LNCaP clone FGC (cell line): ENCODE data around the gene POU3F2.
A peak's percentile ranks its signal among the peaks of the same experiment; 100 is the strongest.

ENCODE experiments used
- DNase-seq: peaks from one replicate; pipeline ENCODE4 v3.0.0-alpha.2; 2011; ENCODE audit warnings: low read depth
- H3K4me3 ChIP-seq: 2 replicates; pipeline ENCODE4 v1.5.1; 2011; ENCODE audit warnings: mild to moderate bottlenecking, low read depth, low read length, control low read depth
- TF ChIP-seq, protein P1 (sequence below): IDR thresholded peaks from 2 replicates; pipeline ENCODE4 v1.5.1; 2012; ENCODE audit warnings: mild to moderate bottlenecking; ENCODE audit not compliant: control insufficient read depth, insufficient read depth; ENCODE audit errors: extremely low read depth

The POU3F2 gene

DNA sequence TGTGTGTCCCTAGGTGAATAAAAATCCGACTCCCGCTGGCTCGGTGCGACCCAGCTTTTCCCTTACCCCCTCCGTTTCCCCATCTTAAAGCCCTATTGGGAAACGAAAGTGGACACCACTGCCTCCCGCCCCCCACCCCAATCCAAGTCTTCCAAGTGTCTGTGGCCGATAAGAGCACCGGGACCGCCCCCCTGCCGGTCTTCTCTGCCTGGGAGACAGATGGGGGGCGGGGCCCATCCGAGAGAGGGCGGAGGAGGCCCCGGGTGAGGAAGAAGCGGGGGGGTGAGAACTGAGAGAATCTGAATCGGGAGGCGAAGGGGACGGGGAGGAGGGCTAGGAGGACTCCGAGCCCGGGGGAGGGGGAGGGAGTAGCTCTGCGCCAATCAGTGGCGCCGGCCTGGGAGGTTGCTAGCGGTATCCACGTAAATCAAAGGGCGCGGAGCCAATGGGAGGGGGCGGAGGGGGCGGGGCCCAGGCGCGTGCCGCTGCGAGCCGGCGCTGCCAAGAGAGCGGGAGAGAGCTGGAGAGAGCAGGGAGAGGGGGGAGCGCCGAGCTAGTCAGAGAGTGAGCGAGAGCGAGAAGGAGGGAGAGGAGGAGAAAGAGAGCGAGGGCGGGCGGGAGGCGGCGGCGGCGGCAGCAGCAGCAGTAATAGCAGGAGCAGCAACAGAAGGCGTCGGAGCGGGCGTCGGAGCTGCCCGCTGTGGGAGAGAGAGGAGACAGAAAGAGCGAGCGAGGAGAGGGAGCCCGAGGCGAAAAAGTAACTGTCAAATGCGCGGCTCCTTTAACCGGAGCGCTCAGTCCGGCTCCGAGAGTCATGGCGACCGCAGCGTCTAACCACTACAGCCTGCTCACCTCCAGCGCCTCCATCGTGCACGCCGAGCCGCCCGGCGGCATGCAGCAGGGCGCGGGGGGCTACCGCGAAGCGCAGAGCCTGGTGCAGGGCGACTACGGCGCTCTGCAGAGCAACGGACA lies at the start of gene POU3F2:
Gene POU3F2, plus strand, starts transcription at position 515 of the 972 bp plus-strand sequence. Its CDS starts 300 bp downstream, at position 815.
- H3K4me3 ChIP-seq: peak within 1 kb of the TSS; percentile 33
- DNase-seq: peak; percentile 39
- TF ChIP-seq, protein P1, sequence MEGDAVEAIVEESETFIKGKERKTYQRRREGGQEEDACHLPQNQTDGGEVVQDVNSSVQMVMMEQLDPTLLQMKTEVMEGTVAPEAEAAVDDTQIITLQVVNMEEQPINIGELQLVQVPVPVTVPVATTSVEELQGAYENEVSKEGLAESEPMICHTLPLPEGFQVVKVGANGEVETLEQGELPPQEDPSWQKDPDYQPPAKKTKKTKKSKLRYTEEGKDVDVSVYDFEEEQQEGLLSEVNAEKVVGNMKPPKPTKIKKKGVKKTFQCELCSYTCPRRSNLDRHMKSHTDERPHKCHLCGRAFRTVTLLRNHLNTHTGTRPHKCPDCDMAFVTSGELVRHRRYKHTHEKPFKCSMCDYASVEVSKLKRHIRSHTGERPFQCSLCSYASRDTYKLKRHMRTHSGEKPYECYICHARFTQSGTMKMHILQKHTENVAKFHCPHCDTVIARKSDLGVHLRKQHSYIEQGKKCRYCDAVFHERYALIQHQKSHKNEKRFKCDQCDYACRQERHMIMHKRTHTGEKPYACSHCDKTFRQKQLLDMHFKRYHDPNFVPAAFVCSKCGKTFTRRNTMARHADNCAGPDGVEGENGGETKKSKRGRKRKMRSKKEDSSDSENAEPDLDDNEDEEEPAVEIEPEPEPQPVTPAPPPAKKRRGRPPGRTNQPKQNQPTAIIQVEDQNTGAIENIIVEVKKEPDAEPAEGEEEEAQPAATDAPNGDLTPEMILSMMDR: no peak

DNA sequence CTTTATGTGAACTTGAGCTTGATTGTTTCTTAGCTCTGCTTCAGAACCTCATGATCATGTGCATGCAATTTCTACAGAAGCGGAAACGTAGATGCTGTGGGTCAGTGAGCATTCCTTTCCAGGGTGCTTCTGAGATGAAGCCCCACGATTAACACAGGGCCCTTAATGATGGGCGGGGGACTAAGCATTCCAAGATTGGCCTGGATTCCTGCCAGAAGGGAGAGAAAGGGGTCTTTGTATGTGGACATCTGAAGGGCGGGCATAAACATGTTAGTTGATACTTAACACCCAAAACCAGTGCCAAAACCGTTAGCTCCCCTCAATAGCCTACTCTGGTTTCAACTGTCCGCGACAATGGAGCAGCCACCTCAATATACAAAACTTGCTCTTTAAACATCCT lies 46.9 kb upstream of the POU3F2 start:
- H3K4me3 ChIP-seq: no peak overlapping the region
- TF ChIP-seq, protein P1: no peak
- no peak for DNase-seq

DNA sequence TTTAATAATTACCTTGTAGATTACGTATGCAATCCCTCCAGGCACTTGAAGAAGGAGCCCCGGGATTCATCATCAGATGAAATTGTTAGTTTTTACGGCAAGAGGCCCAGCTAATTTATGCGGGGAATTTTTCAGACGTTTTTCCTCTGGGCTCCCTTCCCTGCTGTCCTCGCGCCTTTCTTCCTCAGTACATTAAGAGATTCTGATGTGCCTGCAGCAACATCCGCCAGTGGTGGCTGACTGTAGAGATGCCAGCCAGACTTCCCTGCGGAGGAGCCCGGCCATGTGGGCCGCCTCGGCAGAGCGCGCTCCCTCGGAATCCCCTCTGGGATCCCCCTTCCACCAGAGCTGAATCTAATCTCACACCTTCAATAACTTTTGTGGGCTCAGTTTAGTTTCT lies 46.4 kb upstream of the POU3F2 start:
- TF ChIP-seq, protein P1: no peak
- no peak overlapping the region for H3K4me3 ChIP-seq
- DNase-seq: no peak

DNA sequence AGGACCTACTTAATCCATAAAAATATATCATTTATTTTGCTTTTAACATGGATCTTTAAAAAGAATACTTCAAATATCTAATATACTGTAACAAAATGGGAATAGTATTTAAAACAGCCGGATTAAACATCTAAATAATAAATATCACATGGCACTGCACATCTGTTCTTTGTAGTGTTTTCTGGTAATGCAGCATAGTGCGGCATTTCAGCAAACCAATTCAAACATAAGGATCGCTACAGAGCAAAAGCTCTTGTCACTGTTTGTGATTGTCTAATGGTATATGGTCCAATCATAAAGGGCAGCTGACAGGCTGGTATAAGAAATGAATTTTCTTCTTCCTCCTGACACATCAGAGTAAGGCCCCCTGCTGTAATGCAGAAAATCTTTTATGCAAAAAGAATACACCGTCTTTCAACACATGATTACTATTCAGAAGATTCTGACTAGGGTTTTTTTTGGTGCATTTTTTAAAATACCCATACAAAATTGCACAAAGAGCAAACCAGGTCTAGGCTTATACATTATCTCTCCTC lies 40.0 kb upstream of the POU3F2 start:
- TF ChIP-seq, protein P1: no peak
- H3K4me3 ChIP-seq: no peak overlapping the region
- no peak for DNase-seq

DNA sequence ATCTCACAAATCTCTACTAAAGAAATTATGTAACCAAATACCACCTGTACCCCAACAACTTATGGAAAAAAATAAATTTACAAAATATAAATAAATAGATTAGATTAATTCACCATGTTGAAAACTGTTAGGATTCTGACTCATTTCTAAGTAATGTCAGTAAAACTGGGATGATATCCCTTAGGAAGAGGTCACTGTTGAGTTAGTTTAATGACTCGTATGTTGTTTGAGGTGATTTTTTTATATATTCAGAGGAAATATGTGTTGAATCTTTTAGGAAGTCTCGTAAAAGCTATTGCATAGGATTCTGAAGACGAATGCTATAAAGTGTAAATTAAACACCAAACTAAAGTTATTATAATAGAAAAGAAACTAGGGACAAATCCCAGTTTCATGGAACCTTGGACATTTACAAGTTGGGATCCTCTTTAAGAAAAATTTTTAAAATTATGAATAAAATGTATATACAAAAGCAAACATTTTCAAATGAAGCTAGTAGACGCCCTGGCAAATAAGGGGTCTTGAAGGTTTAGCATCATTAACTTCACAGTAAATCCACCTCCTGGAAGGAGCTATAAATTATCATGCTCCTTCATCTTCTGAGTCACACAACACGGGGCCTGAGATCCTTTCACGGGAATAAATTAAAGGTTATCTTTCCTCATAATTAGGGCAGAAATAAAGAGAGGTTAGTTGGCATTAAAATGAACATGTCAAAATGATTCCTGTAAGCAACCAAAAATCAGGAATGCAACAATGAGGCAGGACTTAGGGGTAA lies 37.0 kb upstream of the POU3F2 start:
- TF ChIP-seq, protein P1: no peak
- no peak overlapping the region for H3K4me3 ChIP-seq
- DNase-seq: no peak

DNA sequence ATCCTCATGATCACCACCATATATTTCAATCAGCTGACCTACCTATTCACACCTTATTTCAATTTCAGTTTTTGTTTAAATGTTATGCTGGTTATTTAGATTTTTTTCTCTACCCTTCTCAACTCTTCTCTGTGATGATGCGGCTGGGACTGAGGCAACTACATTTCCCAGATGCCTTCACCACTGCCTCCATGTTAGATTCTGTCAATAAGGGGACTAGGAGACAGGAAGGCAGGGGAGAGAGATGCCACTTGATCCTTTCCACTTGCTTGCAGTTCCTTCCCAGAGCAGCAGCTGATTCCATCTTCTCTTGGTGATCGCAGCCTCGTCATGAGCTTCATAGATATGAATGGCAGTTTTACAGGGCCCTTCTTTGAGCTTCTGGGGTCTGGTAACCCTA lies 33.5 kb upstream of the POU3F2 start:
- TF ChIP-seq, protein P1: no peak

More for the DNA sequence above, 33.5 kb upstream of the POU3F2 start:
- DNase-seq: no peak
- H3K4me3 ChIP-seq: no peak overlapping the region
